Esophagus muscularis mucosa (tissue), 4 donors: ENCODE data around the gene CCR4. TPM values are rescaled to one million over a fixed set of nuclear protein-coding genes. Genes with fewer than 3 reads are reported as not detected.
"Not testable (repeated sequence)": the region's sequence is repeated elsewhere in the genome, so short reads cannot be mapped to it uniquely, and the experiment has no call there.

Experiments
- DNase-seq: peaks from one replicate; pipeline ENCODE4 v3.0.0-alpha.2; 2017; ENCODE audit errors: extremely low spot score
- H3K27ac ChIP-seq, 4 donors: fragments of 200-600 bp; sonication (generic); replicated peaks in 1 of 4; 1 replicate in 3 of 4; 2 replicates in 1 of 4; pipeline ENCODE4 v1.5.1; 2016 to 2019; ENCODE audit warnings: mild to moderate bottlenecking in 1 of 4
- H3K27me3 ChIP-seq, 4 donors: fragments of 200-600 bp; sonication (generic); one replicate each; pipeline versions ENCODE4 v1.5.1 to v1.6.0; 2016 to 2019
- H3K36me3 ChIP-seq, 4 donors: fragments of 200-600 bp; sonication (generic); one replicate each; pipeline ENCODE4 v1.5.1; 2016 to 2019
- H3K4me1 ChIP-seq, 4 donors: fragments of 200-600 bp; sonication (generic); one replicate each; pipeline ENCODE4 v1.5.1; 2016 to 2019
- H3K4me3 ChIP-seq, 4 donors: fragments of 200-600 bp; sonication (generic); 1 replicate in 2 of 4; 2 replicates in 2 of 4; pipeline ENCODE4 v1.5.1; 2016 to 2019; ENCODE audit warnings: mild to moderate bottlenecking in 4 of 4, moderate library complexity in 1 of 4
- H3K9me3 ChIP-seq, 4 donors: fragments of 200-600 bp; sonication (generic); 1 replicate in 3 of 4; 2 replicates in 1 of 4; pipeline ENCODE4 v1.5.1; 2016 to 2019
- CTCF ChIP-seq, 3 experiments: fragments of 200-600 bp in 2 of 3; fragments of 450-650 bp in 1 of 3; sonication (generic) in 2 of 3; IDR thresholded peaks; one replicate each; pipeline ENCODE4 v1.5.1; 2017 to 2019; ENCODE audit warnings: antibody characterized with exemption in 3 of 3, mild to moderate bottlenecking in 2 of 3, moderate library complexity in 1 of 3
- EP300 ChIP-seq: sonication (generic); formaldehyde crosslinking; IDR thresholded peaks from one replicate; pipeline ENCODE4 v1.6.1; 2017; ENCODE audit warnings: antibody characterized with exemption
- POLR2A ChIP-seq: fragments of 450-650 bp; IDR thresholded peaks from one replicate; pipeline ENCODE4 v1.6.1; 2017; ENCODE audit warnings: antibody characterized with exemption, moderate library complexity, mild to moderate bottlenecking, low read depth
- POLR2AphosphoS5 ChIP-seq, 2 donors: sonication (generic); formaldehyde crosslinking; IDR thresholded peaks; one replicate each; pipeline ENCODE4 v1.6.1; 2017; ENCODE audit warnings: antibody characterized with exemption in 2 of 2
- WGBS: methylation state at CpG from one replicate; pipeline ENCODE4 v1.1.5; 2018; 5-methylcytosine and 5-hydroxymethylcytosine counted together
- intact Hi-C: fragments of 100-400 bp; cut with DNase I; formaldehyde crosslinking; loops from one replicate; pipeline ENCODE4 v1.15.1; 2023
- total RNA-seq, 4 donors: library from RNA; depleted of rRNA; stranded (reverse); fragments of >200 nt; gene quantifications; one replicate each; pipeline versions ENCODE4 v1.1.0 to v1.2.1, GENCODE V29; 2016

The CCR4 gene
- total RNA-seq, 4 donors from 2014 or later = 0.17 TPM; not detected in 3

GRCh38 chr3:32968166-32968919 lies 16.9 kb downstream of the CCR4 start:
- TF ChIP-seq POLR2AphosphoS5 (IDR thresholded peaks at IDR 0.05) (no peak), CTCF (IDR thresholded peaks at IDR 0.05) (no peak), POLR2A (no peak), EP300 (no peak)

GRCh38 chr3:32968920-32969389 lies 17.5 kb downstream of the CCR4 start:
- Histone ChIP-seq H3K27ac (no peak overlapping the region), H3K9me3 (no peaks in the 10 kb centered on the region), H3K4me3 (no peak overlapping the region), H3K27me3 (no peaks in the 10 kb centered on the region), H3K36me3 (no peaks in the 10 kb centered on the region), H3K4me1 (peaks cover 0 to 12% (median 7%) of the 10 kb centered on the region in 4 donors)
- intact Hi-C loops = no loop called here
- no peak for DNase-seq
- no peak for TF ChIP-seq CTCF (IDR thresholded peaks at IDR 0.05)
- no peak for TF ChIP-seq EP300
- TF ChIP-seq POLR2A = no peak
- no peak for TF ChIP-seq POLR2AphosphoS5 (IDR thresholded peaks at IDR 0.05)
- 75% methylated on average over 6 of the region's 6 CpGs for WGBS

More at GRCh38 chr3:32968166-32968919, 16.9 kb downstream of the CCR4 start:
- Histone ChIP-seq H3K27me3 (no peaks in the 10 kb centered on the region), H3K27ac (no peak overlapping the region), H3K9me3 (no peaks in the 10 kb centered on the region), H3K4me3 (no peak overlapping the region), H3K36me3 (no peaks in the 10 kb centered on the region), H3K4me1 (peaks cover 0 to 12% (median 7%) of the 10 kb centered on the region in 4 donors)
- DNase-seq = no peak
- 90% methylated on average over 3 of the region's 3 CpGs for WGBS
- intact Hi-C loops = no loop called here

- H3K4me1 ChIP-seq = peaks cover 0 to 12% (median 7%) of the 10 kb centered on the region in 4 donors
- intact Hi-C loops = no loop called here
- DNase-seq = no peak
- H3K27me3 ChIP-seq = no peaks in the 10 kb centered on the region
- H3K36me3 ChIP-seq = no peaks in the 10 kb centered on the region
- no peak overlapping the region for H3K27ac ChIP-seq
- no peaks in the 10 kb centered on the region for H3K9me3 ChIP-seq
- no peak overlapping the region for H3K4me3 ChIP-seq
- TF ChIP-seq EP300 = no peak
- no peak for TF ChIP-seq CTCF (IDR thresholded peaks at IDR 0.05)
- no peak for TF ChIP-seq POLR2A
- TF ChIP-seq POLR2AphosphoS5 (IDR thresholded peaks at IDR 0.05) = no peak
- WGBS = 72% methylated on average over 4 of the region's 4 CpGs
These were observed 18.2 kb downstream of the CCR4 start for GRCh38 chr3:32969656-32970055.

GRCh38 chr3:32971291-32971690 lies 19.8 kb downstream of the CCR4 start:
- DNase-seq, H3K27me3 ChIP-seq, intact Hi-C loops, H3K4me3 ChIP-seq, H3K36me3 ChIP-seq, H3K27ac ChIP-seq, H3K9me3 ChIP-seq: not testable (repeated sequence)
- WGBS = 91% methylated on average over 7 of the region's 7 CpGs
- H3K4me1 ChIP-seq = peaks cover 0 to 12% (median 7%) of the 10 kb centered on the region in 4 donors

- DNase-seq = no peak
- intact Hi-C loops = no loop called here
- H3K27ac ChIP-seq = no peak overlapping the region
These were observed 21.2 kb downstream of the CCR4 start for GRCh38 chr3:32972482-32973146.

More at GRCh38 chr3:32972482-32973146, 21.2 kb downstream of the CCR4 start:
- Histone ChIP-seq H3K4me1 (peaks cover 0 to 12% (median 7%) of the 10 kb centered on the region in 4 donors), H3K36me3 (no peaks in the 10 kb centered on the region), H3K4me3 (no peak overlapping the region), H3K27me3 (no peaks in the 10 kb centered on the region), H3K9me3 (no peaks in the 10 kb centered on the region)
- TF ChIP-seq EP300 (no peak), CTCF (IDR thresholded peaks at IDR 0.05) (no peak), POLR2A (no peak), POLR2AphosphoS5 (IDR thresholded peaks at IDR 0.05) (no peak)
- WGBS = 80% methylated on average over 4 of the region's 4 CpGs
